CD1c-positive myeloid dendritic cell (primary cell): ENCODE measurements around the gene FUCA2.
"Not testable (repeated sequence)": the region's sequence is repeated elsewhere in the genome, so short reads cannot be mapped to it uniquely, and the experiment has no call there.

ENCODE experiments used
- DNase-seq: peaks from one replicate; pipeline ENCODE4 v3.0.0-alpha.2; 2016; ENCODE audit errors: extremely low spot score

FUCA2 gene

GRCh38 chr6:143536461-143536865, 24.9 kb upstream of the FUCA2 start:
- peak; percentile 53 for DNase-seq

GRCh38 chr6:143535189-143535614, 23.7 kb upstream of the FUCA2 start:
- no peak for DNase-seq

DNA sequence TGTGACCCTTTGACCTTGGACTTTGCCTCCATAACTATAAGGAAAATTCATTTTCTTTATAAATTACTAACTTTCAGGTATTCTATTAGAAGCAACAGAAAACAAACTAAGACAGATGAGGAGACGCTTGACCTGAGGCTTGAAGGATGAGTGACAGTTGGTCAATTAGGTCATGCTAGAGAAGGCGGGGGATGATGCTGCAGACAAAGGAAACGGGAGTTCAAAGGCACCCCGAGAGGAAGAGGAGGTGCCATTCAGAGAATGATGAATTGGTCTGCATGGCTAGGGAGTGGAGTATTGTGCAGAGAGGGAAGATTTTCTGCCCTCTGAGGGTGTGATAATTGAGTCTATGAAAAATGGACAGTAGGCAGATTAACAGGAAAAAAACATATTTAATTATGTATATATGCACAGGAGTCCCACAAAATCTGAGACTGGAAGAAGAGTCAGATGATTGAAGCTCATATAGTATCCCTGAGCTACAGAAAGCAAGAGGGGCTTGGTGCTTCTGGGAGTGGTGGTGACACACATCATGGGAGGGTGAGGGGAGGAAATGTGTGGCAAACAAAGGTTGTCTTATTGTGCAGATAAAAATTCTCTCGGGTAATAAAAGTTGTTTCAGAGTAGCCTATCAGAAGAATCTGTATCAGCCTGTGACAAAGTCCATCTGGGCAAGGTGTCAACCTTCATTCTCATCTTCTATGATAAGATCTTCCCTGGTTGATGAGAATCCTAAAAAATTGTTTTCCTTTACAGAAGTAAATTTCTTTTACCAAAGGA, 20.4 kb upstream of the FUCA2 start:
- DNase-seq: no peak

DNA sequence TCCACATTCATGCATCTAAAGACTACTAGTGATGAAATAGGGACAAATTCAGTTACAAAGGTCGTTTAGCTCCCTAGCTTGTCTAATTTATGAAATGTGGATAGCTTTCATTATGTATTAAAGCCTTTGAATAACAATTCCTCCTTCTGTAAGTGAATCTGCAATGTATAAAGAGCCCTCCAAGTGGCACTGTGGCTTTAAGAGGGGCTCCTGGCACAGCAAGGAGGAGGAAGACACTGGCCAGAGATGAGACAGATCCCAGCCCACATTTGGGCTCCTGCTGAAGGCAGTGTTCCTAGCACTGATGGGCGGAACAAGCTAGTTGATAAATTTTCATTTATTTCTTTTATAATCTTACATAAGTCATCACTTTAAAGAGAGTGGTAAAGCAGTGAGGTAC, 17.6 kb upstream of the FUCA2 start:
- DNase-seq: no peak

DNA sequence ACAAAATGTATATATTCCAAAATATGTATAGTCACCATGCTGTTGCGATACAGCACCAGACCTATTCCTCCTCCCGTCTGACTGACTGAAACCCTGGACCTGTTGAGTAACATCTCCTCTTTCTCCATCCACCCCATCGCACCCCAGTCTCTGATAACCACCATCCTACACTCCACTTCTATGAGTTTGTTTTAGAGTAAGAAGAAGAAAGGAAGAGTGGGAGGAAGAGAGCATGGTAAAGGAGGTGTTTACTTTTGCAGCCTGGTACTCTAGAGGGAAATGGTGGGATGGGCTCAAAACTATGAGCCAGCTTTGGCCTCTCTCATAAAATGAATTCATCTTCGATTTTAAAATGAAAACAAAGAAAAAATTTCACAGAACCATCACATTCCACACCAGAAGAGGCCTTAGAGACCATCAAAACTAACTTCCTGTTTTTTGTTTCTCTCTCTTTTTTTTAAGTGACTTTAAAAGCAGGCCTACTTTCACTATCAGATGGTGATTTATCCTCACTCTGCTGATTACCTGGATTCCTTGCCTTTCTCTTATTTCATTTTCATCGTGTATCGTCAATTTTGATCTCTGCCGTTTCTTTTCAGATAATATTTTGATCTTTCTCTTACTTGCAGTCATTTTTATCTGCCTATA, 16.8 kb upstream of the FUCA2 start:
- peak; percentile 19 for DNase-seq

- DNase-seq: no peak
These were observed 16.2 kb upstream of the FUCA2 start for GRCh38 chr6:143527677-143528076.

DNA sequence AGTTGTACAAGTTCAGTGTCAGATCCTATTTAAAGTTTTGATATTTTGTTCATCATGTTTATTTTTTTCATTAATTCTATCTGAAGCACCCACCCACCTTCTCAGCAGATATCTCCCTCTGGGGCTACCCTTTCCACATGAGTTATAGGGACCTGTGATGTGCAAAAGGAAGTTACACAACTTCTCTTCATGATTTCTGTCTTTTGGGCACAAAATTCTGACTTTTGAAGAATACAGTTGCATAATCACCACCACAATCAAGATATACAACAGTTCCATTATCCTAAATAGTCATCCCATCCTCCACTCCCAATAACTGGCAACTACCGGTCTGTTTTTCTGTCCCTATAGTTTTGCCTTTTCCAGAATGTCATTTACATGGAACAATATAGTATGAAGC, 13.8 kb upstream of the FUCA2 start:
- peak; percentile 22 for DNase-seq

GRCh38 chr6:143522039-143522600, 10.6 kb upstream of the FUCA2 start:
- no peak for DNase-seq

DNA sequence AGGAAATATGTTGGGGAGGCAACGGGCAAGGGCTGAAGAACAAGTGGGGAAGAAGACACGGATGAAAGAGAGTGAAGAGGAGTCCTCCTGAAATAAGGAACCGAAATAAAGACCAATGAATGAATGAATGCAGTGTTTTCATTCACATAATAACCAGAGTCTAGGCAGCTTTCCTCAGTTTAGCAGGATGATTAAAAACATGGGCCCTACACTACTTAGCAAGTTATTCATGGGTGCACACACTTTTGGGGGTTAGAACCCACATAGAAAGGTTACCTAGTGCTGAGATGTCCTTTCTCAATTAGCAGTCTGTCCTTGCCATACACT, 5.9 kb upstream of the FUCA2 start:
- no peak for DNase-seq

GRCh38 chr6:143516690-143517446, 5.3 kb upstream of the FUCA2 start:
- peak; percentile 38 for DNase-seq

DNA sequence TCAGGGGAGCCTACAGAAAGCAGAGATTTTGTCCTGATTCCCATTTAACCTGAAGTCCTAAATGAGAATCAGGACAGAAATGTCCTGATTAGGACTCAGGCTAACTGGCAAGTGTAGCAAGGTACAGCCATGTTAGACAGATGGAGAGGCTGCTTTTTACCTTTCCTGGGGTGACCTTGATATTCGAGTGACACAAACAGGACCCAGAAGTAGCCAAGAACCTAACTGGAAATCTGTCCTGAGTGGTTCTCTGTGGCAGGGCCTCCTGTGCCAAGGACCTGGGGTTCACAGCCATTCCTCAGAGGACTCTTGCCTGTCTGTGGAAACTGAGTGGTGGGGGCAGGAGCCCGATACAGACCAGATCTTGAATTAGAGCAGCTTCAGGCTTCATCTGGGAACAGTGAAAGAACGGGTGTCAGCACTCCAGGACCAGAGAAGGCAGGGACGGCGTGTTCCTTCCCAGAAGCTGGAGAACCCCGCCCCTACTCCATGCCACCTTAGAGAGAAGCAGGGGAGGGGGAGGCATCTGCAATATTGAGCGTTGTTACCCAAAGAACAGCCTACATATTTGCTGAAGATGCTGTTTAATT, 4.3 kb upstream of the FUCA2 start:
- no peak for DNase-seq

GRCh38 chr6:143515061-143515760, 3.7 kb upstream of the FUCA2 start:
- no peak for DNase-seq

GRCh38 chr6:143513410-143513809, 1.9 kb upstream of the FUCA2 start:
- no peak for DNase-seq

- DNase-seq: not testable (repeated sequence)
These were observed 1.2 kb downstream of the FUCA2 start for GRCh38 chr6:143510326-143510725.

DNA sequence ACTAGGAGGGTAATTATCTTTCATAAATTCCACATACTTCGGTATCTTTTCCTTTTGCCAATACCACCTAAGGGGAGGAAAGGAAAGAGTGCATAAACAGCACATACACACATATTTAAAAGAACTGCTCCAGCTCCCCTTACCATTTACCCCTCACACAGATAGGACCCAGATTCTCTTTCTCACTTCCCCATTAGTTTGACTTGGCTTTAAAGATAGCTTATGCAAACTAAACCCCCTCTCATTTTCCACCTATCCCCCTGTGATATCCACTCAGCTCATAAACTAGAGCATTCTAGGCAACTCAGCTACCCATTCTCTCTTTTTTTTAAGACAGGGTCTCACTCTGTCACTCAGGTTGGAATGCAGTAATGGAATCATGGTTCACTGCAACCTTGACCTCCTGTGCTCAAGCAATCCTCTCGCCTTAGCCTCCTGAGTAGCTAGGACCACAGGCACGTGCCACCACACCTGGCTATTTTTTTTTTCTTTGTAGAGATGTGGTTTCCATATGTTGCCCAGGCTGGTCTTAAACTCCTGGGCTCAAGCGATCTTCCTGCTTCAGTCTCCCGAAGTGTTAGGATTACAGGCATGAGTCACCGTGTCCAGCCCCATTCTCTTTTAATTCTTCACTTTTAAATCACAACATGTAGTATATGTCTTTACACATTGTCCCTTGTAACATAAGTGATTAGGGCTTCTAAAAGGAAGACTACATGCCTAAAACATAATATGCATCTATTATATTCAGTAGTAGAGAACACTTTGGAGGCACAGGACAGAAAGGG, 4.0 kb downstream of the FUCA2 start:
- DNase-seq: no peak

- no peak for DNase-seq
These were observed 4.9 kb downstream of the FUCA2 start for GRCh38 chr6:143506620-143507019.

- no peak for DNase-seq
These were observed 5.3 kb downstream of the FUCA2 start for GRCh38 chr6:143506199-143506598.

DNA sequence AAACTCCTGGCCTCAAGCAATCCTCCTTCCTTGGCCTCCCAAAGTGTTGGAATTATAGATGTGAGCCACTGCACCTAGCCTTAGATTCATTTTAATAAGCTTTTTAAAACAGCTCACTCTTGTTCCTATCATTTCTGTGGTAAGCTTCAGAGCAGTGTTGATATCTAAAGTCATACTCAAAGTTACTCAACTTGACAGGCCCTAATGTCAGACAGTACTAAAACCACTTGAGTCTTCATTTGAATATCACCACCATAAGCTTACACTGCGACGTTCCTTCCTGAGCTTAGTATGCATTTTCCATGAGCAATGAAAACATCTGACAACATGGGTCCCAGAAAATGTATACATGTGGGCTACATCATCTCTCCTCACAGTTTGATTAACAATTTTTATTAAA, 6.0 kb downstream of the FUCA2 start:
- no peak for DNase-seq

GRCh38 chr6:143505111-143505510, 6.4 kb downstream of the FUCA2 start:
- no peak for DNase-seq

- DNase-seq: no peak
These were observed 7.2 kb downstream of the FUCA2 start for GRCh38 chr6:143504369-143504768.

DNA sequence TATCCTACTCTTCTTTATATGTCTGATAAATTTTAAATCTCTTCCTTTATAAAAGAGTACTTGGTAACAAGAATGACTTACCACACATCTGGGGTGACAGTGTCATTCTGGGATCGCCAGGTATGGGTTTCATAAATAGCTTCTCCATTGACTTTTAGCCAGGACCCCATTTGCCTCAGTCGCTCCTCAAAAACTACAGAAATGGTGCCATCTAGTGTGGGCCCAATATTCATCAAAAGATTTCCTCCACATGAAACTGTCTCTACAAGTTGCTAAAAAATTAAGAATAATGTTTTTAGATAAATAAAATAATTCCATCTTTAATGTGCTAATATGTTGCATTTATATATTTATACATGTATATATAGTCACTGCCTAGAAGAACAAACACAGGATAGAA, 9.7 kb downstream of the FUCA2 start:
- no peak for DNase-seq
